Liver (tissue), 10 donors: ENCODE results near the gene GPR89B. TPM values are rescaled to one million over a fixed set of nuclear protein-coding genes. Genes with fewer than 3 reads are reported as not detected.
"Not testable (repeated sequence)": the region's sequence is repeated elsewhere in the genome, so short reads cannot be mapped to it uniquely, and the experiment has no call there.

Experiments used
- DNase-seq: peaks from one replicate; pipeline ENCODE4 v3.0.0-alpha.2; 2017; ENCODE audit warnings: low spot score
- H3K27ac ChIP-seq, 2 donors: one replicate each; pipeline ENCODE4 v1.7.0; 2013; ENCODE audit warnings: inconsistent platforms in 2 of 2, low read length in 2 of 2, control low read depth in 1 of 2, low read depth in 1 of 2, mild to moderate bottlenecking in 1 of 2
- H3K27me3 ChIP-seq, 4 donors: one replicate each; pipeline versions ENCODE4 v1.6.1 to v1.7.0; 2013; ENCODE audit warnings: low read length in 3 of 4, inconsistent platforms in 1 of 4, mild to moderate bottlenecking in 1 of 4, moderate library complexity in 1 of 4; ENCODE audit not compliant: control insufficient read depth in 4 of 4, insufficient read depth in 4 of 4
- H3K36me3 ChIP-seq, 4 donors: one replicate each; pipeline versions ENCODE4 v1.6.1 to v1.7.0; 2013; ENCODE audit warnings: low read length in 3 of 4, mild to moderate bottlenecking in 3 of 4, low read depth in 1 of 4, moderate library complexity in 1 of 4; ENCODE audit not compliant: control insufficient read depth in 4 of 4, insufficient read depth in 3 of 4
- H3K4me1 ChIP-seq, 4 donors: one replicate each; pipeline versions ENCODE4 v1.6.1 to v1.7.0; 2013; ENCODE audit warnings: low read length in 3 of 4, mild to moderate bottlenecking in 3 of 4, moderate library complexity in 1 of 4; ENCODE audit not compliant: control insufficient read depth in 4 of 4, insufficient read depth in 4 of 4
- H3K4me3 ChIP-seq, 3 donors: one replicate each; pipeline versions ENCODE4 v1.6.1 to v1.7.0; 2013; ENCODE audit warnings: low read length in 3 of 3, control low read depth in 1 of 3, low read depth in 1 of 3, mild to moderate bottlenecking in 1 of 3
- H3K9ac ChIP-seq, 2 donors: one replicate each; pipeline ENCODE4 v1.7.0; 2013; ENCODE audit warnings: low read length in 2 of 2, mild to moderate bottlenecking in 2 of 2, moderate library complexity in 2 of 2, control low read depth in 1 of 2, low read depth in 1 of 2
- H3K9me3 ChIP-seq, 4 donors: one replicate each; pipeline versions ENCODE4 v1.6.1 to v1.7.0; 2013; ENCODE audit warnings: low read length in 3 of 4; ENCODE audit not compliant: control insufficient read depth in 4 of 4
- GABPA ChIP-seq, 2 donors: IDR thresholded peaks in 1 of 2; conservative IDR thresholded peaks in 1 of 2; 2 replicates each; pipeline ENCODE4 v1.6.1; 2016; ENCODE audit warnings: antibody characterized with exemption in 2 of 2, mild to moderate bottlenecking in 1 of 2, moderate library complexity in 1 of 2
- MAX ChIP-seq: IDR thresholded peaks from 2 replicates; pipeline ENCODE4 v1.6.1; 2016; ENCODE audit warnings: antibody characterized with exemption
- YY1 ChIP-seq: IDR thresholded peaks from 2 replicates; pipeline ENCODE4 v1.6.1; 2016; ENCODE audit warnings: antibody characterized with exemption, mild to moderate bottlenecking
- WGBS: extraction: QIAGEN DNeasy Blood & Tissue Kit; methylation state at CpG from one replicate; pipeline ENCODE4 v1.1.7; 2013; 5-methylcytosine and 5-hydroxymethylcytosine counted together
- polyA plus RNA-seq, 2 donors: library from polyadenylated mRNA; stranded (reverse) in 1 of 2; unstranded in 1 of 2; fragments of 200-250 nt in 1 of 2; fragments of >200 nt in 1 of 2; fragmentation: Nextera tagmentation in 1 of 2; extraction: Ambion mirVana in 1 of 2; gene quantifications; one replicate each; pipeline versions ENCODE4 v1.2.1 to v1.2.3, GENCODE V29; 2013 to 2015
- small RNA-seq: library from RNA; depleted of rRNA; stranded (forward); fragments of <200 nt; gene quantifications from one replicate; pipeline ENCODE3, GENCODE V24; 2014
- total RNA-seq, 2 donors: library from RNA; depleted of rRNA; stranded (reverse); fragments of >200 nt; gene quantifications; one replicate each; pipeline ENCODE4 v1.2.3, GENCODE V29; 2014
- donor health status: healthy.
- donor health status: healthy.
- donor health status: healthy.
- donor health status: healthy.
- donor health status: healthy.

The GPR89B gene
- total and polyA plus RNA-seq, 4 donors, result 7.2 to 19.2 (median 15.6) TPM

GRCh38 chr1:148033147-148033546 lies 104.9 kb downstream of the GPR89B start:
- not testable (repeated sequence) for H3K27ac ChIP-seq, DNase-seq, H3K4me1 ChIP-seq, H3K9me3 ChIP-seq, H3K36me3 ChIP-seq, H3K4me3 ChIP-seq, H3K9ac ChIP-seq, H3K27me3 ChIP-seq
- 5% methylated on average over 12 of the region's 16 CpGs for WGBS

GRCh38 chr1:148037850-148038461 lies 109.7 kb downstream of the GPR89B start:
- H3K27ac ChIP-seq, result peak overlapping the region in 1 of 2 donors; percentile 35
- H3K9ac ChIP-seq, H3K36me3 ChIP-seq, DNase-seq, H3K4me1 ChIP-seq, H3K27me3 ChIP-seq, H3K4me3 ChIP-seq, H3K9me3 ChIP-seq: not testable (repeated sequence)
- 8% methylated on average over 5 of the region's 21 CpGs for WGBS

- DNase-seq, result peak; percentile 53
- H3K36me3 ChIP-seq, result not testable (repeated sequence)
- TF ChIP-seq YY1 (peak; percentile 28), MAX (peak; percentile 30), GABPA (IDR thresholded peaks at IDR 0.05 in 1 of 2, conservative IDR thresholded peaks at IDR 0.05 in 1 of 2) (peak in 1 of 2 donors; percentile 13)
Measured at GRCh38 chr1:148038462-148039333, 110.5 kb downstream of the GPR89B start.

More at GRCh38 chr1:148038462-148039333, 110.5 kb downstream of the GPR89B start:
- Histone ChIP-seq H3K4me3 (peak overlapping the region in 1 of 3 donors; percentile 28), H3K27ac (peak overlapping the region; percentile 18 to 35)
- H3K4me1 ChIP-seq, H3K27me3 ChIP-seq, H3K9ac ChIP-seq, H3K9me3 ChIP-seq: not testable (repeated sequence)
- WGBS, result under 1% methylated on average over 19 of the region's 38 CpGs

Small RNAs within 50 kb of the gene (small RNA-seq; reads per million reads assigned to genes)
- not detected for gene RNU1-129P
- gene RNVU1-7, result 33.2 reads per million, percentile 96 among the genes with 10 or more reads in this experiment

Other genes starting within 250 kb of the GPR89B start
- 1 to 10 TPM; 1.5 to 1.8 TPM for gene GJA5, start 167.8 kb upstream of the GPR89B start, total RNA-seq
- gene GJA5, start 167.8 kb upstream of the GPR89B start, polyA plus RNA-seq, result 1 to 10 TPM in 1 of 2 donors, under 1 TPM in 1; 0.70 to 1.0 TPM
- not detected for gene GJA8, start 25.6 kb upstream of the GPR89B start, total RNA-seq
- not detected for gene GJA8, start 25.6 kb upstream of the GPR89B start, polyA plus RNA-seq
- gene NBPF11, start 223.9 kb downstream of the GPR89B start, total RNA-seq, result 10 to 100 TPM in 1 of 2 donors, 1 to 10 TPM in 1; 4.0 to 12.3 TPM
- gene NBPF11, start 223.9 kb downstream of the GPR89B start, polyA plus RNA-seq, result 1 to 10 TPM; 2.4 to 7.4 TPM